CD4-positive, alpha-beta T cell treated with Interleukin-10 for 1 hour (primary cell): ENCODE results near the gene FKBP8.
"Not testable (repeated sequence)": the region's sequence is repeated elsewhere in the genome, so short reads cannot be mapped to it uniquely, and the experiment has no call there.

Experiments used
- DNase-seq: peaks from one replicate; pipeline ENCODE4 v3.0.0-alpha.2; 2020

The FKBP8 gene

GRCh38 chr19:18558202-18558555, 14.8 kb upstream of the FKBP8 start:
- peak; percentile 19 for DNase-seq

GRCh38 chr19:18557411-18558201, 14.2 kb upstream of the FKBP8 start, which contains the start of gene KXD1:
TSS of gene KXD1 (plus strand) at chr19:18557870. CDS start at chr19:18562057, 4,187 bp downstream.
- DNase-seq: peak; percentile 99

GRCh38 chr19:18551631-18552030, 8.3 kb upstream of the FKBP8 start:
- DNase-seq: no peak

- peak; percentile 90 for DNase-seq
Measured at GRCh38 chr19:18543814-18544475, 572 bp upstream of the FKBP8 start.

- DNase-seq: no peak
Measured at GRCh38 chr19:18541992-18542940, 1.1 kb downstream of the FKBP8 start.

DNA sequence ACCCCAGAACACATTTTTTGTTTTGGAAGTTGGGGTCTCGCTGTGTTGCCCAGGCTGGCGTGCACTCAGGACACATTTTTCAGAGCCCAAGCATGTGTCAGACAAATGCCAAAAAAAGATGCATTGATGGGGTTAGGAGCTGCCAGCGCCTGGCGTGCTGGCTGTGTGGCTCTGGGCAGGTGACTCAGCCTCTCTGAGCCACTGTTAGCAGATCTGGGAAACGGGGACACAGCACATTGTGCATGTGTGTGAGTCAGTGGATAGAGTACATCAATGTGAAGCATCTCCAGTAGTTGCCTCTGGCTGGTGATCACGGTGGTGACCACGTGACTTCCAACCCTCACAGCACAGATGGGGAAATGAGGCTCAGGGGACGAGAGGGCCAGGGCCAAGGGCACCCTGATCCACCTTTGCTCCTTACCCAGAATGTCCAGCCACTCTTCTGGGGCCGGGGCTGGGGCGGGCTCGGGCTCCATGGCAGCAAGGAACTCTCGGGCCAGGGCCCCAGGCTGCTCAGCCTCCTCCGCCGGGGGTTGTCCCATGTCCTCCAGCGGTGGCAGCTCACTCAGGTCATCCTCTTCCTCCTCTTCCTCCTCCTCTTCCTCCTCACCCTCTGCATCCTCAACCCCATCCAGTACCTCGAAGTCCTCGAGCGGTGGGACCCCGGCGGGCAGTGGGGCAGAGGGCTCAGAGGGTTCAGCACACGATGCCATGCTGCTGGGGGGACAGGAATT, 1.9 kb downstream of the FKBP8 start:
- no peak for DNase-seq

GRCh38 chr19:18540200-18540599, 3.2 kb downstream of the FKBP8 start:
- DNase-seq: not testable (repeated sequence)

DNA sequence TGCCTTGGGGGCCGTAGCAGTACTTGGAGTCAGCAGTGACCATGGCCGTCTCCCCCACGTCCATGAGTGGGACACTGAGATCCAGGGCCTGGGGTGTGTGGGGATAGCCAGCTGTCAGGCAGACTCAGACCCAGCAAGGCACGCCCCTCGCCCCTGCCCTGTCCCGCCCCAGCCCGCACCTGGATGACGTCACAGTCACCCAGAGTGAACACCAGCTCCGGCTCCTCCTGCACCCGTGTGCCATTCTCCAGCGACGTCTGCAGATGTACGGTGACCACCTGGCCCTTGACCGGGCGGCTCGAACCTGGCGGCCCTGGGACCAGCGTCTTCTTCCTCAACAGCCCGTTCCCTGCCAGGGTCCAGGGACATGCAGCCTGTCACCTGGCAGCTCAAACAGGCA, 4.0 kb downstream of the FKBP8 start:
- DNase-seq: no peak

DNA sequence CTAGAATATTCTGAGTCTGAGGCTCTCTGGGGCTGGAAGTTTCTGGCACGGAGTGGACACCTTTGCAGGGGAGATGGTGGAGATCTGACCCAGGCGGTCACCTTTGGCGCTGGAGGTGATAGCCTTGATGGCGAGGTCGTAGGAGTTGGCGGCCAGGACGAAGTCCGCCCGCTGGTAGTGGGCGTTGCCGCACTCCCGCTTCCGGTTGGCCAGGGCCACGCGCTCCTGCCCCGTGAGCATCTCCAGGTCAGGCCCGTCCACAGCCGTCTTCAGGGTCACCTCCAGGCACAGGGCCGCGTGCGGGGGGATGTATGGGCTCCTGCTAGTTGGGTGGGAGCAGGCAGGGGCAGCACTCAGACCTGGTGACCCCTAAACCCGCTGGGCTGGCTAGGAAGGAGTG, 5.3 kb downstream of the FKBP8 start:
- DNase-seq: no peak

DNA sequence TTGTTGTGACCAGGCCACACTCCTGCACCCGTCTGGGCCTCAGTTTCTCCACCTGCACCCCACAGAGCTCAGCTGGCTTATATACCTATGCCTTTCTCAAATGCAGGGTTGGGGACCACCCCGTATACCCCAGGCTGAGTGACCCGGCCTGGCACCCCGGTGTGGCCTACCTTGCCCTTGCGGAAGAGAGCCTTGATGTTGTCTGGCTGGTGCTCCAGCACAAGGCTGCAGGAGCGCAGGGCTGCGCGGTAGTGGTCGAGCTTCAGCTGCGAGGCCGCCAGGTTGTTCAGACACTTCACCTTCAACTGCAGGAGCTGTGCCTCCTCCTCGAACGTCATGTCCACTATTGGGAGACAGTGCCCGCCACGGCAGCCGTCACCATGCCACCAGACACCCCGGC, 5.9 kb downstream of the FKBP8 start:
- DNase-seq: no peak

- DNase-seq: no peak
Measured at GRCh38 chr19:18536475-18536874, 6.9 kb downstream of the FKBP8 start.

GRCh38 chr19:18533058-18533457, 10.3 kb downstream of the FKBP8 start:
- DNase-seq: no peak

DNA sequence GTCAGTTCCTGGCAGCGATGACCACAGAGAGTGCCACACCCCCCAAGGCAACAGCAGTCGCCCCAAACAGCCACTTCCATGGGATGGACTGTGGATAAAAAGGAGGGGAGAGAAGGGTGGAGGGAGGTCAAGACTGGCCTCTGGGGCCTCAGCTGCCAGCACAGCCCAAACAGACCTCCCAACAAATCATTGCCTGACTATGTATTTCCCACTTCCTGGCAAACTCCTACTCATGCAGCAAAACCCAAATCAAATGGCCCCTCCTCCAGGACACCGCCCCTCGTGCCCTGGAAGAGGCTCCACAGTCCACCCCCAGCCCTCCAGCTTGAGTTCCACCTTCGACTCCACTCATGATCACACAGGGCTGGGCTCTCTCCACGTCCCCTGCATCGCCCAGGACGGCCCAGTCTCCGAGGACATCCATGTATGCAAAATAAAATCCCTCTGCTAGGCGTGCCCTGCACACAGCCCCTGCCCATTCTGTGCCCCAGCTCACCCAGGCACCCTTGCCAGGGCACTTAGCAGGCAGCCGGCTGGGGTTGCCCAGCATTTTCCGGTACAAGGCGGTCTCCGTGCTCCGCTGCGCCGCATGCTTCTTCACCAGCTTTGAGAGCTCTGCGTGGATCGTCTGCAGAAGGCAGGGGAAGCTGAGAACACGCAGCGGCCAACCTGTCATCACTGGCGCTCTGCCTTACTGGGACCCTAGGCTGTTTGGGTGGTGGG, 11.0 kb downstream of the FKBP8 start:
- DNase-seq: no peak

DNA sequence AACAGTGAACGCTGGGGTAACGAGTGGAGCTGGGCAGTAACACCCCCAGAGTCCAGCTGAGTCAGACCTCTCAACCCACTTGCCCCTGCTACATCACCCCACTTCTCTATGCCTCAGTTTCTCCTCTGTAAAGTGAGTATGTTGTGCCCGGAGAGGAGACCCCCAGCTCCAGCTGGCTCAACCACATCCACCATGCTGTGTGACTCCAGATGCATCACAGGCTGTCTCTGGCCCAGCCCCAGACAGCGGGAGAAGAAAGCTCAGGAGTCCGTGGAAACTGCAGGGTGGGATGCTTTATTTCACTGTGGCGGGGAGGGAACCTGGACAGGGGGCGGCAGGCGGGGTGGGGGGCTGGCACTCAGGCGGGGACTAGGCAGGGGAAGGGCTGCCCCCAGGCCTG, 11.9 kb downstream of the FKBP8 start:
- no peak for DNase-seq

GRCh38 chr19:18529782-18530181, 13.6 kb downstream of the FKBP8 start:
- no peak for DNase-seq

GRCh38 chr19:18526316-18526715, 17.1 kb downstream of the FKBP8 start:
- no peak for DNase-seq

DNA sequence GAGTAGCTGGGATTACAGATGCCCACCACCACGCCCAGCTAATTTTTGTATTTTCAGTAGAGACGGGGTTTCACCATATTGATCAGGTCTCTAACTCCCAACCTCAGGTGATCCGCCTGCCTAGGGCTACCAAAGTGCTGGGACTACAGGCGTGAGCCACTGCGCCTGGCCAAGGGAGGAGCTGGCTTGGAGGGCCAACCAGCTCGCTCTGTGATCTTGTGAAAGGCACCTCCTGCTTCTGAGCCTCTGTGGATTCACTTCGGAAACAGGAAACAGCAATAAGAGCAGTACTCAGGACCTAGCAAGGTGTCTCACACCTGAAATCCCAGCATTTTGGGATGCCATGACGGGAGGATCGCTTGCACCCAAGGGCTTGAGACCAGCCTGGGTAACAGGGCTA, 19.5 kb downstream of the FKBP8 start:
- DNase-seq: no peak

DNA sequence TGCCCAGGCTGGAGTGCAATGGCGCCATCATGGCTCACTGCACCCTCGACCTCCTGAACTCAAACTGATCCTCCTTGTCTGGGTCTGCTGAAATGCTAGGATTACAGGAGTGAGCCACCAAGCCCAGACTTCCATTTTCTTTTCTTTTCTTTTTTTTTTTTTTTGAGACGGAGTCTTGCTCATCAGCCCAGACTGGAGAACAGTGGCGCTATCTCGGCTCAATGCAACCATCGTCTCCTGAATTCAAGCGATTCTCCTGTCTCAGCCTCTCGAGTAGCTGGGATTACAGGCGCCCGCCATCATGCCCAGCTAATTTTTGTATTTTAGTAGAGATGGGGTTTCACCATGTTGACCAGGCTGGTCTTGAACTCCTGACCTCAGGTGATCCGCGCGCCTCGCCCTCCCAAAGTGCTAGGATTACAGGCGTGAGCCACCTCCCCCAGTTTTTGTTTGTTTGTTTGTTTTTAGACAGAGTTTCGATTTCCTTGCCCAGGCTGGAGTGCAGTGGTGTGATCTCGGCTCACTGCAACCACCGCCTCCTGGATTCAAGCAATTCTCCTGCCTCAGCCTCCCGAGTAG, 20.4 kb downstream of the FKBP8 start:
- not testable (repeated sequence) for DNase-seq

- peak; percentile 100 for DNase-seq
Measured at GRCh38 chr19:18522124-18522861, 21.1 kb downstream of the FKBP8 start.

- DNase-seq: no peak
Measured at GRCh38 chr19:18521692-18522123, 21.7 kb downstream of the FKBP8 start, which contains the start of gene ELL. TSS of gene ELL (minus strand) at chr19:18522070. CDS start at chr19:18522055, 15 bp downstream.
